Adrenal gland (tissue), 12 donors: ENCODE results near the gene LTC4S. TPM values are rescaled to one million over a fixed set of nuclear protein-coding genes. Genes with fewer than 3 reads are reported as not detected.

Experiments used
- DNase-seq, 7 donors: peaks; one replicate each; pipeline ENCODE4 v3.0.0-alpha.2; 2019 to 2020
- H3K27ac ChIP-seq, 5 donors: fragments of 200-600 bp; sonication (generic) in 4 of 5; 1 replicate in 3 of 5; 2 replicates in 2 of 5; pipeline versions ENCODE4 v1.5.1 to v1.8.0; 2016 to 2020; ENCODE audit warnings: mild to moderate bottlenecking in 1 of 5
- H3K27me3 ChIP-seq: fragments of 200-600 bp; 2 replicates; pipeline ENCODE4 v1.8.0; 2021
- H3K36me3 ChIP-seq, 2 donors: fragments of 200-600 bp; replicated peaks in 1 of 2; 1 replicate in 1 of 2; 2 replicates in 1 of 2; pipeline versions ENCODE4 v1.5.1 to v1.8.0; 2018 to 2022
- H3K4me1 ChIP-seq, 2 donors: fragments of 200-600 bp; replicated peaks in 1 of 2; 1 replicate in 1 of 2; 2 replicates in 1 of 2; pipeline versions ENCODE4 v1.5.1 to v1.8.0; 2018 to 2021
- H3K4me3 ChIP-seq, 4 donors: fragments of 200-600 bp; sonication (generic) in 3 of 4; one replicate each; pipeline ENCODE4 v1.5.1; 2016 to 2018
- H3K9me3 ChIP-seq, 3 donors: fragments of 200-600 bp; sonication (generic) in 1 of 3; replicated peaks in 1 of 3; 1 replicate in 2 of 3; 2 replicates in 1 of 3; pipeline versions ENCODE4 v1.5.1 to v1.8.0; 2016 to 2021
- POLR2A ChIP-seq, 2 donors: fragments of 450-650 bp; IDR thresholded peaks; one replicate each; pipeline ENCODE4 v1.6.1; 2017; ENCODE audit warnings: antibody characterized with exemption in 2 of 2, mild to moderate bottlenecking in 2 of 2, moderate library complexity in 1 of 2
- WGBS, 4 donors: extraction: QIAGEN DNeasy Blood & Tissue Kit in 2 of 4; methylation state at CpG; one replicate each; pipeline versions ENCODE4 v1.1.5 to v1.1.7; 2013 to 2017; 5-methylcytosine and 5-hydroxymethylcytosine counted together
- intact Hi-C, 2 donors: fragments of 100-400 bp; cut with DNase I; formaldehyde crosslinking; loops; one replicate each; pipeline versions ENCODE4 v1.14.1 to v1.15.0; 2022 to 2023
- polyA plus RNA-seq, 3 donors: library from polyadenylated mRNA; stranded (reverse); fragments of 200-250 nt in 2 of 3; fragments of 350-450 nt in 1 of 3; fragmentation: Illumina TruSeq in 1 of 3; extraction: RNeasy Lipid Tissue Mini Kit (QIAGEN cat#74804) in 1 of 3; gene quantifications; one replicate each; pipeline ENCODE4 v1.2.3, GENCODE V29; 2013 to 2014
- total RNA-seq, 9 donors: library from RNA; depleted of rRNA in 4 of 9; stranded (reverse); fragments of >200 nt in 4 of 9; fragments of 120-200 nt in 1 of 9; fragmentation: NEBNext Ultra II Directional in 1 of 9; extraction: Animal tissue kit (Norgen Biotek cat#: 25700) in 1 of 9; gene quantifications; one replicate each; pipeline versions ENCODE4 v1.1.0 to v1.2.4, GENCODE V29; 2013 to 2023
- TF ChIP-seq, protein P1 (sequence below), 6 experiments: fragments of 450-650 bp in 4 of 6; fragments of 200-600 bp in 2 of 6; sonication (generic) in 1 of 6; IDR thresholded peaks; 1 replicate in 5 of 6; 2 replicates in 1 of 6; pipeline versions ENCODE4 v1.5.1 to v1.8.0; 2016 to 2021; ENCODE audit warnings: antibody characterized with exemption in 6 of 6, mild to moderate bottlenecking in 2 of 6, moderate library complexity in 1 of 6
- donor health status: healthy with polysubstance abuse.
- donor health status: Bipolar disorder and iron deficiency.
- donor health status: DM: yes; HTN: yes; CAD: no.
- donor health status: DM: no; HTN: no; CAD: no.
- donor health status: DM: no; HTN: no; CAD: no.
- donor health status: DM: yes; HTN: yes; CAD: no.

LTC4S gene
- total and polyA plus RNA-seq, 12 donors = 4.8 to 205 (median 24.1) TPM; not detected in 1

DNA sequence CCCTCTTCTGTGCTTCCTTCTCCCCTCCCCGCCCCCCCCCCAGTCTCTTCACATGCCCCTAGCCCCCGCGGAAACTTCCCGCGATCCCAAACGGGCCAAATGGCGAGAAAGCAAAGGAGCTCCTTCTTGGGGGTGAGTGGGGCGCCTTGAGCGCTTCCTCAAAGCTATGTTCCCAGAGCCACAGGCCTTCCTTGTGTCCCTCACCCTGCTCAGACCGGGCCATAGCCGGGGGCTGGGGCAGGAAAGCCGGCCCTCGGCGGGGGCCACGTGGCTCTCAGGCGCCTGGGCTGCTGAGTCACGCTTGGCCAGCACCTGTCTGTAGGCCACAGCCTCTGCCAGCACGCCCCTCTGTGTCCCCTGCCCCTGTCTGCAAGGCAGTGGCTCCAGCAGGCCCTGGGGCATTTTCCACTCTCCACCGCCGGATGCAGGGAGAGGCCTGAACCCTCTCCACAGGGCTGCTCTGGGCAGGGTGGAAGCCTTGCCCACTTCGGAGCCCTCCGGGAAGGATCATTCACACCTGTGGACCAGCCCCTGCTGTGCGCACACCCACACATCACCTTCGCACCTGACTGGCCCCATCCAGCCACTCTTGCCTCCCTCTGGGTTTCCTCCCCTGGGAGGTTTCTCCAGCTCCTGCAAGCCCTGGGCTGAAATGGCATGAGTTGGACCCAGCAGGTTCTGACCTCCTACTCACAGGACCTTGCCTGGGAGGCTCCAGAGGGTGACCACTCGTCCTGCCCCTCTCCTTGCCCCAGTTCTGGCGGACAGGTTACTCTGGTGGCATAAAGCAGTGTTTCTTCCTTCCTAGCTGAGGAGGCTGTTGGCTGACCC lies 25.7 kb downstream of the LTC4S start:
- H3K9me3 ChIP-seq = no peaks in the 10 kb centered on the region
- H3K36me3 ChIP-seq = peaks cover 0 to 22% of the 10 kb centered on the region in 2 donors
- no peaks in the 10 kb centered on the region for H3K27me3 ChIP-seq
- WGBS, 4 donors = 17 to 22% (median 18%) methylated on average over 18 to 26 of the region's 26 CpGs; no CpG with 5 or more reads in 1 of the 4 donors
- H3K4me3 ChIP-seq = peak overlapping the region in 2 of 4 donors; percentile 21 to 99
- TF ChIP-seq, protein P1, sequence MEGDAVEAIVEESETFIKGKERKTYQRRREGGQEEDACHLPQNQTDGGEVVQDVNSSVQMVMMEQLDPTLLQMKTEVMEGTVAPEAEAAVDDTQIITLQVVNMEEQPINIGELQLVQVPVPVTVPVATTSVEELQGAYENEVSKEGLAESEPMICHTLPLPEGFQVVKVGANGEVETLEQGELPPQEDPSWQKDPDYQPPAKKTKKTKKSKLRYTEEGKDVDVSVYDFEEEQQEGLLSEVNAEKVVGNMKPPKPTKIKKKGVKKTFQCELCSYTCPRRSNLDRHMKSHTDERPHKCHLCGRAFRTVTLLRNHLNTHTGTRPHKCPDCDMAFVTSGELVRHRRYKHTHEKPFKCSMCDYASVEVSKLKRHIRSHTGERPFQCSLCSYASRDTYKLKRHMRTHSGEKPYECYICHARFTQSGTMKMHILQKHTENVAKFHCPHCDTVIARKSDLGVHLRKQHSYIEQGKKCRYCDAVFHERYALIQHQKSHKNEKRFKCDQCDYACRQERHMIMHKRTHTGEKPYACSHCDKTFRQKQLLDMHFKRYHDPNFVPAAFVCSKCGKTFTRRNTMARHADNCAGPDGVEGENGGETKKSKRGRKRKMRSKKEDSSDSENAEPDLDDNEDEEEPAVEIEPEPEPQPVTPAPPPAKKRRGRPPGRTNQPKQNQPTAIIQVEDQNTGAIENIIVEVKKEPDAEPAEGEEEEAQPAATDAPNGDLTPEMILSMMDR (IDR thresholded peaks at IDR 0.05) = peak in 1 of 6 experiments; percentile 4
- peak in 1 of 2 donors; percentile 17 for TF ChIP-seq POLR2A (IDR thresholded peaks at IDR 0.05)
- DNase-seq = peak; percentile 85 to 92 (median 89)
- intact Hi-C loops = loop anchor here in 1 of 2 donors (10.0 kb wide), 1 partner anchor 85 kb away; the partner anchor contains the start of gene TBC1D9B
- peaks cover 63% of the 10 kb centered on the region in 2 donors for H3K4me1 ChIP-seq
- H3K27ac ChIP-seq = peak overlapping the region; percentile 97 to 100 (median 99)

DNA sequence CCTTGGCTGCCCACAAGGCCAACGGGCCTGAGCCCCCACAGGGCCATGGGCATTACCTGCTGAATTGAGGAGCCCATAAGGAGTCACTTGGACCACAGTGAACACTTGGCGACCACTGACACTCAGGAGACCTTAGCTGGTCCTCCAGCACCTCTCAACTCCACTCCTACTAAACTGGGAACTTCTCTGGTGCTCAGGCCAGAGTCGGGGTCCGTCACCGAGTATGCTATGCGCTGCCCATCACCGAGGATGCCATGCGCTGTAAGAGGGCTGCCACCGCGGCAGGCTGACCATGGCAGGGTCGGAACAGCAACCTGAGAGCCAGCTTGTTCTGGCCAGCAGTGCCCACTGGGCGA lies 26.3 kb downstream of the LTC4S start:
- Histone ChIP-seq H3K36me3 (peaks cover 0 to 28% of the 10 kb centered on the region in 2 donors), H3K27me3 (no peaks in the 10 kb centered on the region), H3K27ac (peak overlapping the region; percentile 97 to 100 (median 99)), H3K4me3 (peak overlapping the region in 3 of 4 donors; percentile 31 to 99 (median 81)), H3K9me3 (no peaks in the 10 kb centered on the region), H3K4me1 (peaks cover 68 to 69% of the 10 kb centered on the region in 2 donors)
- WGBS, 4 donors = 19 to 31% (median 28%) methylated on average over 5 to 12 of the region's 12 CpGs; no CpG with 5 or more reads in 1 of the 4 donors
- DNase-seq = peak in 1 of 7 donors; percentile 78
- no peak for TF ChIP-seq POLR2A (IDR thresholded peaks at IDR 0.05)
- TF ChIP-seq, protein P1 (IDR thresholded peaks at IDR 0.05) = no peak
- intact Hi-C loops = loop anchor here in 1 of 2 donors (10.0 kb wide), 1 partner anchor 85 kb away; the partner anchor contains the start of gene TBC1D9B

DNA sequence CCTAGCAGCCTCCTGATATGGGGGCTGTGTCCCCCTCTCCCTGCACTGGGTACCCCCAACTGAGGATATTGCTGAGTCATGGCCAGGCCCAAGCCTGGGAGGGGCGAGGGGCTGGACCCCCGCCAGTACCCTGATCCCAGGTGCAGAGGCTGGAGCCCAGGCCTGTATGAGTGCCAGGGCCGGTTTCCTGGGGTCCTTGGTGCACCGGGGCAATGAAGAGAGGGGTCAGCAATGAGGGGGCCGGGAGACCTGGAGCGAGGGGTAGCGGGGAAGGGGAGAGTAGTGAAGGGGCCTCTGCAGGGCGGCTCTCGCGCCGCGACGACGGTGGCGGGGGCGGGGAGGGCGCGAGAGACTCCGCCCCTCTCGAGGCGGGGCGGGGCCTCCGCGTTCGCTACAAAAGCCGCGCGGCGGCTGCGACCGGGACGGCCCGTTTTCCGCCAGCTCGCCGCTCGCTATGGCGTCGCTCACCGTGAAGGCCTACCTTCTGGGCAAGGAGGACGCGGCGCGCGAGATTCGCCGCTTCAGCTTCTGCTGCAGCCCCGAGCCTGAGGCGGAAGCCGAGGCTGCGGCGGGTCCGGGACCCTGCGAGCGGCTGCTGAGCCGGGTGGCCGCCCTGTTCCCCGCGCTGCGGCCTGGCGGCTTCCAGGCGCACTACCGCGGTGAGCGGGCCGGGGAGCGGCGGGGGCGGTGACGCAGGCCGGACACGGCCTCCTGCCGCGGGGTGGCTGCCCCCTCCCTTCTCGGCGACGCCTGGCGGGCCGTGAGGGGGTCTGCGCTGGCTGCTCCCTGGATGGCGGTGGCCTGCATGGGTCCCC lies 26.9 kb downstream of the LTC4S start, which contains the start of gene SQSTM1:
Gene SQSTM1, plus strand, starts transcription at position 423 of the 815 bp plus-strand sequence. Its CDS starts 32 bp downstream, at position 455.
- H3K27ac ChIP-seq = peak within 1 kb of the TSS; percentile 97 to 100 (median 99)
- peaks cover 68 to 75% of the 10 kb centered on the region in 2 donors for H3K4me1 ChIP-seq
- H3K36me3 ChIP-seq = peaks cover 0 to 34% of the 10 kb centered on the region in 2 donors
- intact Hi-C loops = loop anchor here in 1 of 2 donors (10.0 kb wide), 1 partner anchor 84 kb away; the partner anchor contains the start of gene TBC1D9B
- peak; percentile 79 to 90 (median 84) for DNase-seq
- 0 to 1% (median 0%) methylated on average over 1 to 81 of the region's 81 CpGs for WGBS, 4 donors
- TF ChIP-seq, protein P1 (IDR thresholded peaks at IDR 0.05) = peak in 2 of 6 experiments; percentile 25 to 42
- peak; percentile 99 to 100 for TF ChIP-seq POLR2A (IDR thresholded peaks at IDR 0.05)
- peak within 1 kb of the TSS; percentile 52 to 99 (median 86) for H3K4me3 ChIP-seq
- no peaks in the 10 kb centered on the region for H3K9me3 ChIP-seq
- H3K27me3 ChIP-seq = no peaks in the 10 kb centered on the region
